ENCODE data around the gene ZNF80.

Gene ZNF80

DNA sequence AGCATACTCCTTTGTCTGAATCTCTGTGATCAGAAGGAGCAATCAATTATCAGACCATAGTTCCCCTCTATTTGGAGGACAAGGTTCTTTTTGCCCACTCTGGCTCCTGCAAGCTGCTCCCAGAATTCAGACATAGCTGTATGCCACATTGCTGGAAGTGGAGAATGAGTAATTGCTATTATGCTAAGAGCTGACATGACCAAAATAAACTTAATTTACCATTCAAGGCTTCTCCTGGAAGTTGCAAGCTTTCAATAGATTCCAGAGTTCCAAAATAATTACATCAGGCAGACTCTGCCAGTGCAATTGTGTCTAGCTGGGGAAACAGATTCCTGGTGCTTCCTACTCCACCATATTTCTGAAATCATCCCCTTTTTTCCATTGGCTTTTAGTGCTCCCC is 50.9 kb downstream of the ZNF80 start:
- no peak overlapping the region for H3K9ac ChIP-seq (ENCODE audit: low read length)
- no peaks in the 10 kb centered on the region for H3K9me3 ChIP-seq (ENCODE audit: control insufficient read depth, low read length)
- H3K36me3 ChIP-seq (ENCODE audit: control insufficient read depth, insufficient read depth, low read length) = no peaks in the 10 kb centered on the region
- no peak overlapping the region for H3K4me3 ChIP-seq (ENCODE audit: low read length)
- no peaks in the 10 kb centered on the region for H3K27me3 ChIP-seq (ENCODE audit: control insufficient read depth, insufficient read depth, low read length)
- no peaks in the 10 kb centered on the region for H3K4me1 ChIP-seq (ENCODE audit: control insufficient read depth, insufficient read depth, low read length)

Data from mucosa of stomach (tissue), 1 donor.